Measurements from ENCODE around the gene FCN3. TPM values are rescaled to one million over a fixed set of nuclear protein-coding genes. Genes with fewer than 3 reads are reported as not detected.

The FCN3 gene
- total and polyA plus RNA-seq, 9 donors: 0.35 to 7.6 (median 2.4) TPM

DNA sequence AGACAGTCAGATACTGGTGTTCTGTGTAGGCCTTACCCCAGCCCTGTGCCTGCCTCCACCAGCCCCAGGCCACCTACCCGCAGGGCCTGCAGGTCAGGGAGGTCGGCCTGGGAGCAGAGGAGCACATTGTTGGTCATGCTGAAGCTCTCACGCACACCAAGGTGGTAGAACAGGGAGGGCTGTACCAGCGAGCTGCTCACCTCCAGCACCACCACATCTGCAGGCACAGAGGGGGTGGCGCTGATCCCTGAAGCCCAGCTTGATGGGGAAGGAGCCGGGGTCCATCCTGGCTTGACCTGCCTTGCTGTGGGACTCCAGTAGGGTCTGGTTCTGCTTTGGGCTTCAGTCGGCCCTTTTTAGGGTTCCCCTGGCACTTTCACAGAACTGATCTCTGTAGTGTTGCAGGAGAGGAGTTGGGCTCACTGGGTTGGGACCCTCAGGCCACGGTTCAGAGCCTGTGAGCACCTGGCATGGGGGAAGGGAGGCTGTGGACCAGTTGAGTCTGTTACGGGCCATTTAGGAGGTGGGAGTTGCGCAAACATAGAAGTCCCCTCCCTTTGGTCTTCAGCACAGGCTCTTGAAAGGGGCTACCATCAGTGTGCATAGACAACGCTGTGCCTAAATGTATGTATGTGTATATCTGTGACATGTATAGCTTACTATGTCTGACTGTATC is 9.8 kb downstream of the FCN3 start:
- Histone ChIP-seq H3K36me3 (no peaks in the 10 kb centered on the region), H3K27me3 (no peaks in the 10 kb centered on the region), H3K27ac (peak overlapping the region in 1 of 2 donors; percentile 91), H3K4me3 (peak overlapping the region; percentile 89), H3K4me1 (ENCODE audit: insufficient read depth) (peaks cover 7% of the 10 kb centered on the region), H3K9me3 (no peaks in the 10 kb centered on the region)
- WGBS, 3 donors: 75 to 84% (median 78%) methylated on average over 11 of the region's 11 CpGs
- DNase-seq: peak in 1 of 5 donors; percentile 46
- TF ChIP-seq POLR2A (IDR thresholded peaks at IDR 0.05): no peak
- no peak for TF ChIP-seq EP300 (IDR thresholded peaks at IDR 0.05)
- TF ChIP-seq, protein P1, sequence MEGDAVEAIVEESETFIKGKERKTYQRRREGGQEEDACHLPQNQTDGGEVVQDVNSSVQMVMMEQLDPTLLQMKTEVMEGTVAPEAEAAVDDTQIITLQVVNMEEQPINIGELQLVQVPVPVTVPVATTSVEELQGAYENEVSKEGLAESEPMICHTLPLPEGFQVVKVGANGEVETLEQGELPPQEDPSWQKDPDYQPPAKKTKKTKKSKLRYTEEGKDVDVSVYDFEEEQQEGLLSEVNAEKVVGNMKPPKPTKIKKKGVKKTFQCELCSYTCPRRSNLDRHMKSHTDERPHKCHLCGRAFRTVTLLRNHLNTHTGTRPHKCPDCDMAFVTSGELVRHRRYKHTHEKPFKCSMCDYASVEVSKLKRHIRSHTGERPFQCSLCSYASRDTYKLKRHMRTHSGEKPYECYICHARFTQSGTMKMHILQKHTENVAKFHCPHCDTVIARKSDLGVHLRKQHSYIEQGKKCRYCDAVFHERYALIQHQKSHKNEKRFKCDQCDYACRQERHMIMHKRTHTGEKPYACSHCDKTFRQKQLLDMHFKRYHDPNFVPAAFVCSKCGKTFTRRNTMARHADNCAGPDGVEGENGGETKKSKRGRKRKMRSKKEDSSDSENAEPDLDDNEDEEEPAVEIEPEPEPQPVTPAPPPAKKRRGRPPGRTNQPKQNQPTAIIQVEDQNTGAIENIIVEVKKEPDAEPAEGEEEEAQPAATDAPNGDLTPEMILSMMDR (IDR thresholded peaks at IDR 0.05): no peak
- intact Hi-C loops (cut with DNase I): no loop called here

DNA sequence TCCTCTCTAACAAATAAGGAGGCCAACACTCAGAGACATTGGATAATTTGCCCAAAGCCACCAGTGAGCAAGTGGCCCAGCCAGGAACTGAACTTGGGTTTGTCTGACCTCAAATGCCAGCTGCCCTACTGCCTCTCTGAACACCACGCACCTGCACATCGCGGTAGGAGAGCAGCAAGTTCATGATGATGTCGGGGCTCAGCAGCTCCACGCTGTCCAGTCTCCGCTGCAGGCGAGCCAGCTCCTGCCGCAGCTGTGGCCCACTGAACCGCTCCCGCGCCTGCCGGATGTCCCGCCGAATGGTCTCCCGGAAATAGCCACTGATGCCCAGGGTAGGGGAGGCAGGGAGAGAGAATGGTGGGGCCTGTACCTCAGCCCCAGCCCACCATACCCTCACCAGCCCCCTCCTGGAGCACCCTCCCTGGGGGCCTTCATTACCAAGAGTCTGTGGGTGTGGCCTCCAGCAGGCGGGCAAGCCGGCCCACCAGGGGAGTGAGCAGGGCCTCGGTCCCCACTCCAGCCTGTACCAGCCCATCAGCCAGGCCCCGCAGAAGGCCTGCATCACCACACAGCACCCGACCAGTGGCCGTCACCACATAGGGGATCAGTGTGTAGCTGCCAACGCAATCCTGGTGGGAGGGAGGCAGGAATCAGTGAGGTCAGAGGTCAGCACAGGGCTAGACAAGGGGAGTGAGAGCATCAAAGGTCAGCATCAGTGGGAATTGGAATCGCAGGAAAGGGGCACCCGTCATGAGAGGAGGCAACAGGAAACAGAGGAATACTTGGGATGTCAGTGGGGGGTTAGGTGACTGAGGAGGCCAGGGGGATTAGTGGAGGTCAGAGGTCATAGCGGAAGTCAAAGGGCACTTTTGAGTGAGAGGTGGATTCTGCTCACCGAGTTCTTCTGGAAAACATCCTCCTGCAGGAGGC is 10.6 kb downstream of the FCN3 start:
- TF ChIP-seq EP300 (IDR thresholded peaks at IDR 0.05) (no peak), POLR2A (IDR thresholded peaks at IDR 0.05) (no peak)
- TF ChIP-seq, protein P1 (IDR thresholded peaks at IDR 0.05): no peak
- no peaks in the 10 kb centered on the region for H3K9me3 ChIP-seq
- H3K27me3 ChIP-seq: no peaks in the 10 kb centered on the region
- peaks cover 7% of the 10 kb centered on the region for H3K4me1 ChIP-seq (ENCODE audit: insufficient read depth)
- H3K36me3 ChIP-seq: no peaks in the 10 kb centered on the region
- DNase-seq: peak in 1 of 5 donors; percentile 34
- intact Hi-C loops (cut with DNase I): no loop called here
- H3K27ac ChIP-seq: no peak overlapping the region
- WGBS, 3 donors: 87 to 91% (median 88%) methylated on average over 23 to 26 of the region's 26 CpGs
- no peak overlapping the region for H3K4me3 ChIP-seq

DNA sequence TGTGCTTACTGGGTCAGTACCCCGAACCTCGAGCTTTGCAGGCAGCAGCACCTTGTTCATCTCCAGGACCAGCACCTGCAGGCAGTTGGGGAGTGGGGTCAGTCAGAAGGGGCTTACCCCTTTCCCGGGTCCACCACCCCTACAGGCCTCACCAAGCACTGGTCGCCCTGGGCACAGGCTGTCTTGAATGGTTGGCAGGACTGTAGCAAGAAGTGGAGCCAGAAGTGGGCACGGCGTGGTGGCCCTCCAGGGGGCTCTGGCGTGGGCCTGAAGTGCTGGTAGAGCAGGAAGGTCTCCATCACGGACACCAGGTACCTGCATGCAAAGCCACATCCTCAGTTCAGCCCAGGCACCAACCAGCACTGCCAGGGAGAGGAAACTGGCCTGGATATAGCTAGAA is 13.1 kb downstream of the FCN3 start:
- intact Hi-C loops (cut with DNase I): no loop called here
- no peaks in the 10 kb centered on the region for H3K27me3 ChIP-seq
- no peak overlapping the region for H3K27ac ChIP-seq
- no peak overlapping the region for H3K4me3 ChIP-seq
- no peak for DNase-seq
- TF ChIP-seq EP300 (IDR thresholded peaks at IDR 0.05) (no peak), POLR2A (IDR thresholded peaks at IDR 0.05) (no peak)
- TF ChIP-seq, protein P1 (IDR thresholded peaks at IDR 0.05): no peak
- H3K4me1 ChIP-seq (ENCODE audit: insufficient read depth): peaks cover 7% of the 10 kb centered on the region
- H3K36me3 ChIP-seq: no peaks in the 10 kb centered on the region
- 86 to 93% (median 93%) methylated on average over 8 of the region's 8 CpGs for WGBS, 3 donors
- no peaks in the 10 kb centered on the region for H3K9me3 ChIP-seq

- TF ChIP-seq EP300 (IDR thresholded peaks at IDR 0.05) (no peak), POLR2A (IDR thresholded peaks at IDR 0.05) (no peak)
- TF ChIP-seq, protein P1 (IDR thresholded peaks at IDR 0.05): no peak
- intact Hi-C loops (cut with DNase I): no loop called here
- Histone ChIP-seq H3K27me3 (no peaks in the 10 kb centered on the region), H3K4me1 (ENCODE audit: insufficient read depth) (peaks cover 7% of the 10 kb centered on the region), H3K27ac (no peak overlapping the region), H3K4me3 (no peak overlapping the region), H3K9me3 (no peaks in the 10 kb centered on the region), H3K36me3 (no peaks in the 10 kb centered on the region)
- DNase-seq: no peak
- 86 to 93% (median 87%) methylated on average over 20 to 21 of the region's 21 CpGs for WGBS, 3 donors
These were observed 13.6 kb downstream of the FCN3 start for GRCh38 chr1:27361044-27361402.

Measured in ovary (tissue), 9 donors.